Activated CD8-positive, alpha-beta memory T cell treated with anti-CD3 and anti-CD28 coated beads for 48 hours (primary cell): ENCODE results near the gene TACC2.
"Not testable (repeated sequence)": the region's sequence is repeated elsewhere in the genome, so short reads cannot be mapped to it uniquely, and the experiment has no call there.

Experiments
- DNase-seq, 3 experiments: peaks; one replicate each; pipeline ENCODE4 v3.0.0-alpha.2; 2020; ENCODE audit warnings: low read depth in 2 of 3, low spot score in 2 of 3

Gene TACC2

GRCh38 chr10:122188706-122189105 is 199.7 kb downstream of the TACC2 start:
- no peak for DNase-seq

GRCh38 chr10:122189185-122189584 is 200.2 kb downstream of the TACC2 start:
- DNase-seq: no peak

- no peak for DNase-seq
Measured at GRCh38 chr10:122190176-122190943, 201.4 kb downstream of the TACC2 start.

GRCh38 chr10:122191936-122192541 is 203.1 kb downstream of the TACC2 start:
- no peak for DNase-seq

- DNase-seq: no peak
Measured at GRCh38 chr10:122194251-122194650, 205.3 kb downstream of the TACC2 start.

GRCh38 chr10:122196218-122196617 is 207.3 kb downstream of the TACC2 start:
- DNase-seq: no peak

GRCh38 chr10:122197611-122198222 is 208.8 kb downstream of the TACC2 start:
- no peak for DNase-seq

GRCh38 chr10:122198631-122199030 is 209.7 kb downstream of the TACC2 start:
- no peak for DNase-seq

- no peak for DNase-seq
Measured at GRCh38 chr10:122199070-122199469, 210.1 kb downstream of the TACC2 start.

GRCh38 chr10:122199689-122200088 is 210.7 kb downstream of the TACC2 start:
- DNase-seq: no peak

GRCh38 chr10:122201401-122201800 is 212.4 kb downstream of the TACC2 start:
- no peak for DNase-seq

- not testable (repeated sequence) for DNase-seq
Measured at GRCh38 chr10:122203180-122203579, 214.2 kb downstream of the TACC2 start.

- no peak for DNase-seq
Measured at GRCh38 chr10:122204691-122205489, 215.9 kb downstream of the TACC2 start.

GRCh38 chr10:122206471-122207065 is 217.6 kb downstream of the TACC2 start:
- DNase-seq: no peak

- no peak for DNase-seq
Measured at GRCh38 chr10:122207163-122207562, 218.2 kb downstream of the TACC2 start.

GRCh38 chr10:122207596-122207995 is 218.6 kb downstream of the TACC2 start:
- DNase-seq: no peak

GRCh38 chr10:122208571-122209430 is 219.8 kb downstream of the TACC2 start:
- DNase-seq: no peak

- DNase-seq: no peak
Measured at GRCh38 chr10:122210481-122211265, 221.7 kb downstream of the TACC2 start.

GRCh38 chr10:122213364-122213763 is 224.4 kb downstream of the TACC2 start:
- no peak for DNase-seq
